T-cell (primary cell): ENCODE data around the gene EDEM1. TPM values are rescaled to one million over a fixed set of nuclear protein-coding genes. Genes with fewer than 3 reads are reported as not detected.

Source experiments
- ATAC-seq, 4 experiments: fragments of 200-7000 bp in 3 of 4; fragments of 150-1000 bp in 1 of 4; cut with Tn5 transposase; replicated peaks in 1 of 4; 1 replicate in 3 of 4; 2 replicates in 1 of 4; pipeline ENCODE4 v1.10.0; 2021; ENCODE audit warnings: moderate library complexity in 3 of 4, mild to moderate bottlenecking in 2 of 4, moderate number of reproducible peaks in 1 of 4
- CTCF ChIA-PET, 2 donors: fragments of 300-600 bp; sonication (Branson Sonifier 250); formaldehyde crosslinking; loops; one replicate each; lab custom pipeline; 2022; ENCODE audit warnings: antibody characterized with exemption in 2 of 2; lab: Charles Lee
- POLR2A ChIA-PET, 2 donors: fragments of 300-600 bp; sonication (Branson Sonifier 250); formaldehyde crosslinking; loops; one replicate each; lab custom pipeline; 2022; ENCODE audit warnings: antibody characterized with exemption in 2 of 2; lab: Charles Lee
- DNase-seq, 35 experiments: peaks; one replicate each; pipeline versions ENCODE4 v3.0.0 to v3.0.0-alpha.2; 2013 to 2023
- H3K27ac ChIP-seq: one replicate; pipeline ENCODE4 v1.5.1; 2013; ENCODE audit warnings: low read length
- H3K27me3 ChIP-seq, 2 experiments: replicated peaks in 1 of 2; 1 replicate in 1 of 2; 2 replicates in 1 of 2; pipeline versions ENCODE4 v1.6.1 to v1.7.0; 2013; ENCODE audit warnings: low read length in 1 of 2, mixed read lengths in 1 of 2; ENCODE audit not compliant: control insufficient read depth in 2 of 2, insufficient read depth in 2 of 2; ENCODE audit errors: extremely low read depth in 1 of 2
- H3K36me3 ChIP-seq, 2 donors: 1 replicate in 1 of 2; 2 replicates in 1 of 2; pipeline versions ENCODE4 v1.6.1 to v1.7.0; 2013; ENCODE audit warnings: low read length in 1 of 2; ENCODE audit not compliant: control insufficient read depth in 2 of 2, insufficient read depth in 1 of 2; ENCODE audit errors: extremely low read depth in 1 of 2
- H3K4me1 ChIP-seq, 2 experiments: 1 replicate in 1 of 2; 2 replicates in 1 of 2; pipeline versions ENCODE4 v1.6.1 to v1.7.0; 2013; ENCODE audit warnings: low read length in 2 of 2, mixed read lengths in 1 of 2; ENCODE audit not compliant: insufficient read depth in 2 of 2, control insufficient read depth in 1 of 2; ENCODE audit errors: extremely low read depth in 1 of 2
- H3K4me3 ChIP-seq, 2 donors: 1 replicate in 1 of 2; 2 replicates in 1 of 2; pipeline versions ENCODE4 v1.5.1 to v1.7.0; 2013; ENCODE audit warnings: mild to moderate bottlenecking in 2 of 2, low read length in 1 of 2, moderate library complexity in 1 of 2; ENCODE audit not compliant: control insufficient read depth in 1 of 2; ENCODE audit errors: extremely low read depth in 1 of 2
- H3K9me3 ChIP-seq: 2 replicates; pipeline ENCODE4 v1.7.0; 2013
- H3K27ac Mint-ChIP-seq, 2 donors: one replicate each; pipeline ENCODE4 v1.8.0; 2020 to 2021; ENCODE audit warnings: mild to moderate bottlenecking in 2 of 2, mixed read lengths in 2 of 2
- H3K27me3 Mint-ChIP-seq, 2 donors: one replicate each; pipeline ENCODE4 v1.8.0; 2021 to 2022; ENCODE audit warnings: mixed read lengths in 2 of 2
- H3K36me3 Mint-ChIP-seq: one replicate; pipeline ENCODE4 v1.8.0; 2021; ENCODE audit warnings: mixed read lengths
- H3K4me1 Mint-ChIP-seq, 3 donors: one replicate each; pipeline ENCODE4 v1.8.0; 2020 to 2022; ENCODE audit warnings: mixed read lengths in 3 of 3, mild to moderate bottlenecking in 1 of 3
- H3K4me3 Mint-ChIP-seq, 3 donors: one replicate each; pipeline ENCODE4 v1.8.0; 2020 to 2022; ENCODE audit warnings: mild to moderate bottlenecking in 3 of 3, mixed read lengths in 3 of 3, moderate library complexity in 3 of 3
- H3K9me3 Mint-ChIP-seq, 3 donors: one replicate each; pipeline ENCODE4 v1.8.0; 2020 to 2022; ENCODE audit warnings: mixed read lengths in 3 of 3
- WGBS: methylation state at CpG from one replicate; pipeline ENCODE4 v1.1.5; 2013; ENCODE audit warnings: missing lambda C conversion rate; ENCODE audit not compliant: insufficient coverage; 5-methylcytosine and 5-hydroxymethylcytosine counted together
- total RNA-seq, 35 experiments: library from RNA in 6 of 35; stranded (reverse) in 6 of 35; fragments of 120-200 nt in 1 of 35; gene quantifications; one replicate each; pipeline versions ENCODE4 v1.2.1 to v1.2.4 and lab custom pipeline; 2013 to 2026

The EDEM1 gene
- total RNA-seq, 5 donors from 2014 or later (not counting 1 experiment from before 2014, with no cell fraction given) = 92.6 to 138 (median 113) TPM

DNA sequence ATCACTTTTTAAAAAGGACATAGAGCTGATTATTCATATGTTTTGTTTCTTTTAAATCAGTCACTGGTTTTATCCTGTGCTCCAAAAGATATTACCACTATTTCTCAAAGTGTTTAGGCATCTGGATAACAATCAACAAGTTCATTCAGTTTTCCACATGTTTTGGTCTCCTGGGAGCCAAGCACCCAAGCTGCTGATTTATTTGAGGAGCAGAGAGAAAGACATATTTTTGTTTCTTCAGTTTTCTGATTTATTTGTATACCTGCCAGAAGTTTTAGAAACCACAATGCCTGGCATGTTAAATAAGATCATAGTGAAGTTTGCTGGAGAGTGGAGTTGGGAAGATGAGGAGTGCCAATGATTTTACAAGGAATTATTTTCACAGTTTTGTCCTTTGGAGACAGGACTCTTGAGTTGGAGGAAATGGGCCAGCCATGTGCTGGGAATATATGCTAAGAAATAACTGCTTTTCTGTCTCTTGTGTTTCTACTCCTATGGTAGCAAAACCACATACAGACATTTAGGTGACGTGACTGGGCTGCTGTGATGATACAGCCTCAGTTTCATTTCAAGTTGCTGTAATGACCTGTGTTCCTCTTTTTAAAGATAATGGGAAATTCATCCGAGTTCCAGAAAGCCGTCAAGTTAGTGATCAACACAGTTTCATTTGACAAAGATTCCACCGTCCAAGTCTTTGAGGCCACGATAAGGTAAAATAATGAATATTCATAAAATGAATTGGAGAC lies 11.7 kb downstream of the EDEM1 start:
- peak overlapping the region; percentile 22 to 34 (median 28) for H3K4me3 Mint-ChIP-seq
- WGBS = 67% methylated on average over 1 of the region's 5 CpGs
- peaks cover 4 to 46% of the 10 kb centered on the region in 2 donors for H3K36me3 ChIP-seq
- CTCF ChIA-PET = interaction anchor here in 1 of 2 donors (3.1 kb wide), 1 partner anchor 11 kb away, joined by 23 read pairs; the partner anchor contains the start of gene EDEM1
- no peaks in the 10 kb centered on the region for H3K27me3 ChIP-seq
- DNase-seq (peak in 1 of 35 experiments; percentile 14), ATAC-seq (no peak)
- H3K27me3 Mint-ChIP-seq = no peaks in the 10 kb centered on the region
- peak overlapping the region; percentile 80 for H3K27ac ChIP-seq
- H3K4me1 ChIP-seq = peaks cover 51% of the 10 kb centered on the region in 2 experiments
- no peaks in the 10 kb centered on the region for H3K9me3 ChIP-seq
- H3K27ac Mint-ChIP-seq = peak overlapping the region; percentile 95 to 98
- H3K9me3 Mint-ChIP-seq = peaks cover 0 to 7% (median 0%) of the 10 kb centered on the region in 3 donors
- H3K36me3 Mint-ChIP-seq = peaks cover 60% of the 10 kb centered on the region
- no peak overlapping the region for H3K4me3 ChIP-seq
- POLR2A ChIA-PET = interaction anchor here (0.6 to 1.0 kb wide), 2 partner anchors 18 to 75 kb away, joined by 3 read pairs; no protein-coding TSS in a partner anchor
- H3K4me1 Mint-ChIP-seq = peaks cover 67 to 74% (median 70%) of the 10 kb centered on the region in 3 donors

DNA sequence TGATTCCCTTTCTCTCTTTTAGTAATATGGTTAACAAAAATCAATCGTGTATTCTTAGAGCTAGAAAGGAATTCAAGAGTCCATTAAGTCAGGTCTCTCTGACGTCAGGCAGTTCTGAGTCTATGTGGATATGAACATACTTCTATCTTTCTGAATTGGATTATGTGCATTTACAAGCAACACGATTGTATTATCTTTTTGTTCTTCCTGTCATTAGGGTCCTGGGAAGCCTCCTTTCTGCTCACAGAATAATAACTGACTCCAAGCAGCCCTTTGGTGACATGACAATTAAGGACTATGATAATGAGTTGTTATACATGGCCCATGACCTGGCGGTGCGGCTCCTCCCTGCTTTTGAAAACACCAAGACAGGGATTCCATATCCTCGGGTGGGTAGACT lies 14.0 kb downstream of the EDEM1 start:
- peaks cover 49 to 60% (median 51%) of the 10 kb centered on the region in 3 donors for H3K4me1 Mint-ChIP-seq
- peak overlapping the region; percentile 80 for H3K27ac ChIP-seq
- POLR2A ChIA-PET = no interaction called here

DNA sequence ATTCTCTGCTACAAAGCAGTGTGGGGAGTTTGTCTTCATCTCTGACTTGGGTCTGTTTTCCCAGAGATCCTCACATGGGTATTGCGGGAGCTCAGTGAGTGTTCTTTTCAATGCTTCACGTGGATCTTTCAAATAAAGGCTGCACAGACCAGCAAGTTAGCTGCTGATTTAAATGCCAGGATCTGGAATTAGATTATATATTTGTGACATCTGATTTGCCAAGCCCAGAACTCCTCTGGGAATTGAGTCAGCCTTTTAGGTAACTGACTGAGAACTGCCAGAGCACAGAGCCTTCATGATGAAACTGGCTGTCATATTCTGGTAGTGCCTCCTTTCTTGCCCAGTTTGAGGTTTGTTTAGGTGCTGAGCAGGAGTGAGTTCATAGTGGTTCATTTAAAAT lies 14.7 kb downstream of the EDEM1 start:
- Mint-ChIP-seq H3K9me3 (peaks cover 0 to 4% (median 0%) of the 10 kb centered on the region in 3 donors), H3K27me3 (no peaks in the 10 kb centered on the region), H3K4me1 (peaks cover 44 to 54% (median 44%) of the 10 kb centered on the region in 3 donors), H3K4me3 (no peak overlapping the region), H3K36me3 (peaks cover 70% of the 10 kb centered on the region), H3K27ac (peak overlapping the region; percentile 34 to 69)
- WGBS = 100% methylated on average over 2 of the region's 2 CpGs
- Histone ChIP-seq H3K9me3 (no peaks in the 10 kb centered on the region), H3K4me3 (no peak overlapping the region), H3K27ac (no peak overlapping the region), H3K36me3 (peaks cover 15 to 74% of the 10 kb centered on the region in 2 donors), H3K4me1 (peaks cover 21 to 29% of the 10 kb centered on the region in 2 experiments), H3K27me3 (no peaks in the 10 kb centered on the region)
- DNase-seq = no peak
- ChIA-PET CTCF (no interaction called here), POLR2A (no interaction called here)
- ATAC-seq = no peak

More for the DNA sequence above, 14.0 kb downstream of the EDEM1 start:
- H3K36me3 ChIP-seq = peaks cover 14 to 67% of the 10 kb centered on the region in 2 donors
- Mint-ChIP-seq H3K36me3 (peaks cover 70% of the 10 kb centered on the region), H3K27ac (peak overlapping the region; percentile 69 to 73), H3K4me3 (no peak overlapping the region), H3K9me3 (peaks cover 0 to 7% (median 0%) of the 10 kb centered on the region in 3 donors), H3K27me3 (no peaks in the 10 kb centered on the region)
- H3K9me3 ChIP-seq = no peaks in the 10 kb centered on the region
- no peaks in the 10 kb centered on the region for H3K27me3 ChIP-seq
- WGBS = 100% methylated on average over 2 of the region's 6 CpGs
- ATAC-seq (no peak), DNase-seq (no peak)
- CTCF ChIA-PET = no interaction called here
- no peak overlapping the region for H3K4me3 ChIP-seq
- H3K4me1 ChIP-seq = peaks cover 28 to 36% of the 10 kb centered on the region in 2 experiments

DNA sequence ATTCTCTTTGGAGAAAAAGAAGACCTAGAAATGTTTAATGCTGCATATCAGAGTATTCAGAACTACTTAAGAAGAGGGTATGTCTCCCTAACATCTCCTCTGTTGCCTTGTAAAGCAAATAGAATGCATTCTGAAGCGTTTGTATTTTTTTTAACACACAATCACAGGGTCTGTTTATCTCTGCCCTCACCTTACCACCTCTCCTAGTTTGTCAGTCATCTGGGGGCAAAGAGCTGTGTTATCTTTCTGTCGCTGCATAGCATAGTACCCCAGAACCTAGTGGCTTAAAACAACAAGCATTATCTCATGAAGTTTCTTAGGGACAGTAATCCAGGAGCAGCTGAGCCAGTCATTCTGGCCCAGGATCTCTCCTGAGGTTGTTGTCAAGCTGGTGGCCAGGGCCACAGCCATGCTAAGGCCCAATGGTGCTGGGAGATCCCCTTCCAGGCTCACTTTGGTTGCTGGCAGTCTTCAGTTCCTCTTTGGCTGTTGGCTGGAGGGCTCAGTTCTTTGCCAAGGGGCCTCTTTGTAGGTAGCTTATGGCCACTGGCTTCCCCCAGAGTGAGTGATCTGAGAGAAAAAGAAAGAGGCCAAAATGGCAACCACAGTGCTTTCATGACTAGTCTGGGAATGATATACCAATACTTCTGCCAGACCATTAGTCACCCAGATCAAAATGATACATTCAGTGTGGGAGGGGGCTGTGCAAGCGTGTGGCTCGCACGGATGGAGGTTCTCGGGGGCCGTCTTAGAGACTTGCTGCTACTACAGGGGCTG lies 17.8 kb downstream of the EDEM1 start:
- no peaks in the 10 kb centered on the region for H3K27me3 Mint-ChIP-seq
- WGBS = 44% methylated on average over 5 of the region's 7 CpGs
- H3K4me3 Mint-ChIP-seq = no peak overlapping the region
- peaks cover 75% of the 10 kb centered on the region for H3K36me3 Mint-ChIP-seq
- no peak overlapping the region for H3K27ac ChIP-seq
- ATAC-seq (peak in 1 of 4 experiments; percentile 26), DNase-seq (no peak)
- peak overlapping the region; percentile 71 for H3K27ac Mint-ChIP-seq
- ChIA-PET POLR2A (no interaction called here), CTCF (no interaction called here)
- peaks cover 23 to 30% (median 26%) of the 10 kb centered on the region in 3 donors for H3K4me1 Mint-ChIP-seq
- H3K4me3 ChIP-seq = no peak overlapping the region
- peaks cover 35 to 97% of the 10 kb centered on the region in 2 donors for H3K36me3 ChIP-seq
- H3K9me3 Mint-ChIP-seq = no peaks in the 10 kb centered on the region
- peaks cover 0 to 2% of the 10 kb centered on the region in 2 experiments for H3K4me1 ChIP-seq
- H3K27me3 ChIP-seq = no peaks in the 10 kb centered on the region
- H3K9me3 ChIP-seq = no peaks in the 10 kb centered on the region

DNA sequence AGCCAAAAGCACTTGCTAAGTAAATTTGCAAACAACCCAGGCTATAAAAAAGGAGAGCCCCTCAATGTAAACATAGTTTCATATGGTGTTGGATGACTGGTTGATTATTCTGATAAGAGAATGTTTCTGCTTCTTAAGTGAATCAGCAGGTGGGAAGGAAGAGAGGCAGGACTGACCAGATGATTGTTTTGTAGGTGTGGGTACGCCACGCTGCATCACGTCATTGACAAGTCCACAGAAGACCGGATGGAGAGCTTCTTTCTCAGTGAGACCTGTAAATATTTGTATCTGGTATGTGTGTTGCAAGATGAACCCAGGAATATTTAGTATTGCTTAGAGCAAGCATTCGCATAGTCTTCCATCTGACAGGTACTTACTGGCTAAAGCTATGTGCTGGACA lies 23.4 kb downstream of the EDEM1 start:
- POLR2A ChIA-PET = no interaction called here
- WGBS = 97% methylated on average over 5 of the region's 5 CpGs
- Histone ChIP-seq H3K4me3 (no peak overlapping the region), H3K27ac (no peak overlapping the region), H3K4me1 (no peaks in the 10 kb centered on the region), H3K9me3 (no peaks in the 10 kb centered on the region), H3K36me3 (peaks cover 35 to 96% of the 10 kb centered on the region in 2 donors), H3K27me3 (no peaks in the 10 kb centered on the region)
- H3K9me3 Mint-ChIP-seq = no peaks in the 10 kb centered on the region
- no peak overlapping the region for H3K4me3 Mint-ChIP-seq
- ATAC-seq (no peak), DNase-seq (no peak)
- peaks cover 11 to 15% (median 11%) of the 10 kb centered on the region in 3 donors for H3K4me1 Mint-ChIP-seq
- H3K27me3 Mint-ChIP-seq = no peaks in the 10 kb centered on the region
- no peak overlapping the region for H3K27ac Mint-ChIP-seq
- H3K36me3 Mint-ChIP-seq = peaks cover 88% of the 10 kb centered on the region
- CTCF ChIA-PET = no interaction called here
